Measurements from ENCODE around the gene SLC5A11.

DNA sequence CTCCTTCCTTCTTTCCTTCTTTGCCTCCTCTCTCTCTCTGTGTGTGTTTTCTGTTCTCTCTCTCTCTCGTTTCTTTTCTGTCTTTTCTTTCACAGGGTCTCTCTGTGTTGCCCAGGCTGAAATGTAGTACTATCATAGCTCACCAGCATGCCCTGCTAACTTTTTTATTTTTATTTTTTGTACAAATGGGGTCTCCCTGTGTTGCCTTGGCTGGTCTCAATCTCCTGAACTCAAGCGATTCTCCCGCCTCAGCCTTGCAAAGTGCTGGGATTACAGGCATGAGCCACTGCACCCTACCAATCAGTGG lies 1.5 kb downstream of the SLC5A11 start:
- no peak for TF ChIP-seq TCF4 (CRISPR knock-in tag; IDR thresholded peaks at IDR 0.05; ENCODE audit: borderline replicate concordance)
- TF ChIP-seq ZNF8 (CRISPR knock-in tag; IDR thresholded peaks at IDR 0.05) = no peak
- no peak for TF ChIP-seq ESRRG (CRISPR knock-in tag; IDR thresholded peaks at IDR 0.05)
- no peak for TF ChIP-seq ZFP30 (CRISPR knock-in tag; IDR thresholded peaks at IDR 0.05)
- no peak for TF ChIP-seq ZNF565 (CRISPR knock-in tag; conservative IDR thresholded peaks at IDR 0.05; ENCODE audit: low read depth)
- TF ChIP-seq ZFP3 (CRISPR knock-in tag; IDR thresholded peaks at IDR 0.05) = no peak
- TF ChIP-seq ZC3H10 (CRISPR knock-in tag; IDR thresholded peaks at IDR 0.05) = no peak
- TF ChIP-seq, protein P1, sequence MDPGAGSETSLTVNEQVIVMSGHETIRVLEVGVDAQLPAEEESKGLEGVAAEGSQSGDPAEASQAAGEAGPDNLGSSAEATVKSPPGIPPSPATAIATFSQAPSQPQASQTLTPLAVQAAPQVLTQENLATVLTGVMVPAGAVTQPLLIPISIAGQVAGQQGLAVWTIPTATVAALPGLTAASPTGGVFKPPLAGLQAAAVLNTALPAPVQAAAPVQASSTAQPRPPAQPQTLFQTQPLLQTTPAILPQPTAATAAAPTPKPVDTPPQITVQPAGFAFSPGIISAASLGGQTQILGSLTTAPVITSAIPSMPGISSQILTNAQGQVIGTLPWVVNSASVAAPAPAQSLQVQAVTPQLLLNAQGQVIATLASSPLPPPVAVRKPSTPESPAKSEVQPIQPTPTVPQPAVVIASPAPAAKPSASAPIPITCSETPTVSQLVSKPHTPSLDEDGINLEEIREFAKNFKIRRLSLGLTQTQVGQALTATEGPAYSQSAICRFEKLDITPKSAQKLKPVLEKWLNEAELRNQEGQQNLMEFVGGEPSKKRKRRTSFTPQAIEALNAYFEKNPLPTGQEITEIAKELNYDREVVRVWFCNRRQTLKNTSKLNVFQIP (CRISPR knock-in tag; IDR thresholded peaks at IDR 0.05; ENCODE audit: borderline replicate concordance, low read depth) = no peak
- TF ChIP-seq, protein P2, sequence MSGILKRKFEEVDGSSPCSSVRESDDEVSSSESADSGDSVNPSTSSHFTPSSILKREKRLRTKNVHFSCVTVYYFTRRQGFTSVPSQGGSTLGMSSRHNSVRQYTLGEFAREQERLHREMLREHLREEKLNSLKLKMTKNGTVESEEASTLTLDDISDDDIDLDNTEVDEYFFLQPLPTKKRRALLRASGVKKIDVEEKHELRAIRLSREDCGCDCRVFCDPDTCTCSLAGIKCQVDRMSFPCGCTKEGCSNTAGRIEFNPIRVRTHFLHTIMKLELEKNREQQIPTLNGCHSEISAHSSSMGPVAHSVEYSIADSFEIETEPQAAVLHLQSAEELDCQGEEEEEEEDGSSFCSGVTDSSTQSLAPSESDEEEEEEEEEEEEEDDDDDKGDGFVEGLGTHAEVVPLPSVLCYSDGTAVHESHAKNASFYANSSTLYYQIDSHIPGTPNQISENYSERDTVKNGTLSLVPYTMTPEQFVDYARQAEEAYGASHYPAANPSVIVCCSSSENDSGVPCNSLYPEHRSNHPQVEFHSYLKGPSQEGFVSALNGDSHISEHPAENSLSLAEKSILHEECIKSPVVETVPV (CRISPR knock-in tag; IDR thresholded peaks at IDR 0.05) = no peak
- TF ChIP-seq RARB (CRISPR knock-in tag; IDR thresholded peaks at IDR 0.05) = no peak
- TF ChIP-seq ISL1 (CRISPR knock-in tag; IDR thresholded peaks at IDR 0.05) = no peak
